ENCODE measurements around the gene CAPN15.

CAPN15 gene

GRCh38 chr16:558298-559020 lies 30.9 kb downstream of the CAPN15 start:
- peaks cover 36% of the 10 kb centered on the region for H3K27me3 ChIP-seq (replicated peaks)
- H3K4me3 ChIP-seq (ENCODE audit: low read depth, low read length): no peak overlapping the region
- no peak overlapping the region for H3K27ac ChIP-seq
- in situ Hi-C loops (cut with HindIII; ENCODE audit: low pct_ligation_motif_present, low sequenced_read_pairs): no loop called here
- TF ChIP-seq CTCF (IDR thresholded peaks at IDR 0.05; ENCODE audit: low read depth, low read length, missing control alignments): no peak
- DNase-seq: no peak
- peaks cover 4% of the 10 kb centered on the region for H3K36me3 ChIP-seq (replicated peaks)

- Histone ChIP-seq H3K27ac (no peak overlapping the region), H3K4me3 (ENCODE audit: low read depth, low read length) (no peak overlapping the region), H3K27me3 (replicated peaks) (peaks cover 36% of the 10 kb centered on the region), H3K36me3 (replicated peaks) (peaks cover 2% of the 10 kb centered on the region)
- TF ChIP-seq CTCF (IDR thresholded peaks at IDR 0.05; ENCODE audit: low read depth, low read length, missing control alignments): no peak
- no peak for DNase-seq
- in situ Hi-C loops (cut with HindIII; ENCODE audit: low pct_ligation_motif_present, low sequenced_read_pairs): no loop called here
Observed at GRCh38 chr16:559021-559380, 31.5 kb downstream of the CAPN15 start.

GRCh38 chr16:559411-560203 lies 32.1 kb downstream of the CAPN15 start:
- Histone ChIP-seq H3K4me3 (ENCODE audit: low read depth, low read length) (no peak overlapping the region), H3K36me3 (replicated peaks) (no peaks in the 10 kb centered on the region), H3K27me3 (replicated peaks) (peaks cover 36% of the 10 kb centered on the region), H3K27ac (no peak overlapping the region)
- in situ Hi-C loops (cut with HindIII; ENCODE audit: low pct_ligation_motif_present, low sequenced_read_pairs): no loop called here
- no peak for DNase-seq
- TF ChIP-seq CTCF (IDR thresholded peaks at IDR 0.05; ENCODE audit: low read depth, low read length, missing control alignments): no peak

- H3K36me3 ChIP-seq (replicated peaks): no peaks in the 10 kb centered on the region
- no peak for TF ChIP-seq CTCF (IDR thresholded peaks at IDR 0.05; ENCODE audit: low read depth, low read length, missing control alignments)
- H3K27me3 ChIP-seq (replicated peaks): peaks cover 36% of the 10 kb centered on the region
- no peak within 1 kb of the TSS for H3K27ac ChIP-seq
- no peak within 1 kb of the TSS for H3K4me3 ChIP-seq (ENCODE audit: low read depth, low read length)
- in situ Hi-C loops (cut with HindIII; ENCODE audit: low pct_ligation_motif_present, low sequenced_read_pairs): no loop called here
- DNase-seq: no peak
Observed at GRCh38 chr16:560204-560700, 32.7 kb downstream of the CAPN15 start, which contains the start of gene PRR35. PRR35 (plus strand) TSS chr16:560394; CDS start chr16:563295, 2,901 bp downstream.

GRCh38 chr16:560701-561412 lies 33.3 kb downstream of the CAPN15 start:
- H3K27me3 ChIP-seq (replicated peaks): peaks cover 36% of the 10 kb centered on the region

More at GRCh38 chr16:560701-561412, 33.3 kb downstream of the CAPN15 start:
- H3K4me3 ChIP-seq (ENCODE audit: low read depth, low read length): no peak overlapping the region
- in situ Hi-C loops (cut with HindIII; ENCODE audit: low pct_ligation_motif_present, low sequenced_read_pairs): no loop called here
- no peaks in the 10 kb centered on the region for H3K36me3 ChIP-seq (replicated peaks)
- no peak for TF ChIP-seq CTCF (IDR thresholded peaks at IDR 0.05; ENCODE audit: low read depth, low read length, missing control alignments)
- no peak overlapping the region for H3K27ac ChIP-seq
- no peak for DNase-seq
